ENCODE data around the gene NABP1.
"Not testable (repeated sequence)": the region's sequence is repeated elsewhere in the genome, so short reads cannot be mapped to it uniquely, and the experiment has no call there.

Gene NABP1, protein sequence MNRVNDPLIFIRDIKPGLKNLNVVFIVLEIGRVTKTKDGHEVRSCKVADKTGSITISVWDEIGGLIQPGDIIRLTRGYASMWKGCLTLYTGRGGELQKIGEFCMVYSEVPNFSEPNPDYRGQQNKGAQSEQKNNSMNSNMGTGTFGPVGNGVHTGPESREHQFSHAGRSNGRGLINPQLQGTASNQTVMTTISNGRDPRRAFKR

DNA sequence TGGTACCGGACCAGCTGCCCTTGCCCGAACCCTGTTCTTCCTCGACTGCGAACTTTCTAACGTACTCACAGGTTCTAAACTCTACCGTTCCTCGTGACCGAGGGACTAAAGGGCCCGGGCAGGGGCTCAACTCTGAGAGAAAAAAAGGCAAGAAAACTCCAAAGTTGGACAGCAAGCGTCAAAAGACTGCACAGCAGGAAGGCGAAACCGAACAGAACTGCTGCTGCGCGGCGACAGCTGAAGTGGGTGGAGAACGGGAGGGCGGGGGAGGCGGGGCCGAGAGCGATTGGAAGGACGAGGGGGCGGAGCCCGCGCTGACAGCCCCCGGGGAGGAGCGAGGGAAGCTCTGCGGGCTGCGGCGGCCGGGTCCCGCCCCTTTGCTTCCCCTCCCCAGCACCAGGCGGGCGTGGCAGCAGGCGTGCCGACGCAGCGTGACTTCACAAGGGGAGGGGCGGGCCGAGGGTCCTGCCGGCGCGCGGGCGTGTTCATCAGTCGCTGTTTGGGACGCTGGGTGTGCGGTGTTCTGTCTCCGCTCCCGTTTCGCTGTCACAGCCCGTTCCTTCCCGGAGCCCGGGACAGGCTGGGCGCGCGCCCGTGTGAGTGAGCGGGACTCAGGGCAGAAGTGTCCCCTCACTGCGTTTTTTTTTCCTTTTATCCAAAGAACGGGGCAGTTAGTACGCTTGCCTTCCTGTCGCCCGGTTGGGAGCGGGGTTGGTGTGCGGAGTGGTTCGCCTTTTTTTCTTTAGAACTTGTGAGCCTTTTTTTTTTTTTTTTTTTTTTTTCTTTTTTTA lies at the start of gene NABP1:
NABP1 (plus strand) TSS at position 491 of the 791 bp plus-strand sequence. CDS start 479 bp downstream, outside the sequence.
- peak; percentile 99 for DNase-seq

DNA sequence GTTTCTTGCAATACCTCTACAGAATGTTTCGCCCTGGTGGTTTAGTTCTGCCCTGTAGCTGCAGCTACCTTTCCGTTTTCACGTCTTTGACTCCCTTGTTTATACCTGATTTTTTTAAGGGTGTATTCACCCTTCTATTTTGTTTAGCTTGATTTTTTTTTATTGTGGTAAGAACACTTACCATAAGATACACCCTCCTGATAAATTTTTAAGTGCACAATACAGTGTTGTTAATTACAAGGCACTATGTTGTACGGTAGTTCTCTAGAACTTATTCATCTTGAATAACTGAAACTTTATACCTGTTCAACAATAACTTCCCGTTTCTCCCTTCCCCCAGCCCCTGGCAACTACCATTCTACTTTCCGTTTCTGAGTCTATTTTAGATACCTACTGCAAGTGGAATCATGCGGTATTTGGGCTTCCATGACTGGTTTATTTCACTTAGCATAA lies 48.9 kb upstream of the NABP1 start:
- no peak for DNase-seq

DNA sequence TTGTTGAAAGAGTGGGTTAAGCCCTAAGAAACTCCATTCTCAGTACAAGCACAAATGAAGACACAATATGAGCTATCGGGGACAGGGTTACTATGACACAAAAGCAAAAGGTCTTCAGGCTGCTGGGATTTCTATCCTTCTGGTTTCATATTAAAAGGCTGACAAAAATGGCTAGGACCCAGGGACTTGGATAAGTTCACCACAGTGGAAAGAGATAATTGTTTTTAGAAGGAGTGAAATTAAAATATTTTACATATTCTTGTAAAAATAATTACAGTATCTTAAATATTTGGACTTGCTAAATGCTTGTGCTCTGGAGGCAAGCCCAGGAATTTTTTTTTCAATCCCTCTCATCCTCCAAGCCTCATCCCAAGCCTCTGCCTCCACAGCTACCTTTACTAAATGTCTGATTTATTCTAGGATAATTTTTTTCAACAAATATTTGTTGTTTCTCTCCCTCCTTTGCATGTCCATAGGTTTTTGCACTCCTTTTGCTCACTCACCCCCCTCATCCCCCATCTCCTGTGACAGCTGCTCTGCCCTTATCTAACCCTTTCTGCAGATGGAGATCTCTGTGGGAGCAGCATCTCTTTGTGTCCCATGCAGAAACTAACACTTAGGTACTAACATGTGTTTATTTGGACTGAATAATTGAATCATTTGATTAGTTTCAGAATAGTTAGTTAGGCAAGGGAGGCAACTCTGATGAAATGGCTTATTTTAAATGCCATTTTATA lies 47.8 kb upstream of the NABP1 start:
- no peak for DNase-seq

DNA sequence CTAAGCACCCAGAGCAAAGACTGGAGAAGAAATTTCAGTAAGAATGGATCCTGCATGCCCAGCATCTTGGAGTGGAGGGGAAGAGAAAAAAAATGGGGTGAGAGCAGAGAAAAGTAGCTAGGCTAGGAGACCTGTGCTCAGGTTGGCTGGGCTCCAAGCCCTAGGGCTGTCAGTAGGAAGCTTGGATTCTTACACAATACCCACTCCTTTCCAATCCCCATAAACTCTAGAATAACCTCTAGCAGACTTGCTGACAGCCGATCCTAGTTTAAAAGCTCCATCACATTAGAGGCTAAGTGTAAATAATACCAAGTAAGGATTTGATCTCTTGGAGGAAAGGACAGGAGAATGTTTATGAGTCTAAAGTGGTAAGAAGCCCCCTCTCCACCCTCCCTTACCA lies 46.2 kb upstream of the NABP1 start:
- DNase-seq, result no peak

- DNase-seq, result no peak
Measured at GRCh38 chr2:191632426-191632825, 45.5 kb upstream of the NABP1 start.

DNA sequence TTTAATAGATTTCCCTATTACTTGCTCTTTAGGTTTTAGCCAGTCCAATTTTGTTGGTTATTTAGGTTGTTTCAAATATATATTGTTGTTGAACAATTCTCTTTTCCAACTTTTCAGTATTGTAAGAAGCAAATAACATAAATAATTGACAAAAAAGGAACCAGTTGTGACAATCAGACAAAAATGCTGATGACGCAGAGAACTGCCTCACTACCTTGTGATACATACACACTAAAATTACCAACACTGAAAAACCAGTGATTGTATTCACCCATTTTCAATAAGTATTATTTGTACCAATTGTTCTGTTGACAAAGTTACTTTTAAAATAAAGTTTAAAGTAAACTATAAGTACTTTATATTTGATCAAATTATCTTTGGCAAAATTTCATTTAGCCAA lies 43.1 kb upstream of the NABP1 start:
- DNase-seq, result no peak

DNA sequence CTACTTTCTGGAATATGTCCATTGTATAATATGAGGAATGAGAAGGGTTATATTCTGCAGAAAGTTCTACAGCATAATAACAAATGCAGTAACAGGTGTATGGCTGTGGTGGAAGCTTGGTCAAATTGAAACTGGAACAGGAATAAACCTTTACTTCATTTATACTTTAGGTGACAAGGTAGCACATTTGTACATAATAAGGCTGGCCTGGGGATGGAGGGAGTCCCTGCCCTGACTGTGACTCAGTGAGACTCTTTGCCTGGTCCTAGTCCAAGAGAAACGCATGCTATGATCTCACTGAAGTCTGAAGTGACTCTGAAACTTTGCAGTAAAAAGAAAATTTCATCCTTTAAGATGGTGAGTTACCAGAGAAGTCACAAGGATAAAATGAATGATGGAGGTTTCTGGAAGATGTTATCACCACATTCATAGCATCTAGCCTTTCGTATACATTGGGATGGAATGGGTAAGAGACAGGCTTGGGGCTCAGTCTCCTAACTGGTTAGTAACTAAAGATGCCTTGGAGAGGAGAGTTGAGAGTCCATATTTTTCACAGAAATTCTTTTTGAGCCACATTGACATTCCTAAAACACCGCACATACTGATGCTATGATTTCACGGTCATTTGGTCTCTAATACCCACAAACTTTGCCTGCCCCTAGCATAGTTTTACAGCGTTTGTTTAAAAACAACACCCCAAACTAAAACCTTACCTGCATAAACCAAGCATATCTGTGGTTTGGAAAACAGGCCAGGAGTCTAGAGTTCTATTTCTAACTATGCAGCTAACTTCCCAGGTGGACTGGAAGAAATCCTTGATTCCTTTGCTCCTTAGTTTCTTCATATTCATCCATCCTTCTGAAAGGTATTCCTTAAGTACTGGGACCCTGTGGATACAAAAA lies 42.4 kb upstream of the NABP1 start:
- peak; percentile 47 for DNase-seq

DNA sequence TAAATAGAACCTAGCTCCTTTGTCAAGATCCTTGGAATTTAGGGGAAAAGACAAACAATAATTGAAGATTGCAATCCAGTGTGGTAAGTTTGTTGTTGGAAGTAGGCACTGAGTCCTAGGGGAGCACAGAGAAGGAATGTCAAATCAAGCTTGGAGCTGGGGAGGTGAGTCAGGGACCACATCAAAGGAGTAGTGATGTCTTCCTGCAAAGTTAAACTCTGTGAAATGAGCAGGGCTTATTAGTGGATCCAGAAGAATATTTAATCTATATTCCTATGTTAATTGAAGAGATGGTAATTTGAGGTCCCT lies 41.7 kb upstream of the NABP1 start:
- no peak for DNase-seq

GRCh38 chr2:191636586-191636985 lies 41.4 kb upstream of the NABP1 start:
- no peak for DNase-seq

DNA sequence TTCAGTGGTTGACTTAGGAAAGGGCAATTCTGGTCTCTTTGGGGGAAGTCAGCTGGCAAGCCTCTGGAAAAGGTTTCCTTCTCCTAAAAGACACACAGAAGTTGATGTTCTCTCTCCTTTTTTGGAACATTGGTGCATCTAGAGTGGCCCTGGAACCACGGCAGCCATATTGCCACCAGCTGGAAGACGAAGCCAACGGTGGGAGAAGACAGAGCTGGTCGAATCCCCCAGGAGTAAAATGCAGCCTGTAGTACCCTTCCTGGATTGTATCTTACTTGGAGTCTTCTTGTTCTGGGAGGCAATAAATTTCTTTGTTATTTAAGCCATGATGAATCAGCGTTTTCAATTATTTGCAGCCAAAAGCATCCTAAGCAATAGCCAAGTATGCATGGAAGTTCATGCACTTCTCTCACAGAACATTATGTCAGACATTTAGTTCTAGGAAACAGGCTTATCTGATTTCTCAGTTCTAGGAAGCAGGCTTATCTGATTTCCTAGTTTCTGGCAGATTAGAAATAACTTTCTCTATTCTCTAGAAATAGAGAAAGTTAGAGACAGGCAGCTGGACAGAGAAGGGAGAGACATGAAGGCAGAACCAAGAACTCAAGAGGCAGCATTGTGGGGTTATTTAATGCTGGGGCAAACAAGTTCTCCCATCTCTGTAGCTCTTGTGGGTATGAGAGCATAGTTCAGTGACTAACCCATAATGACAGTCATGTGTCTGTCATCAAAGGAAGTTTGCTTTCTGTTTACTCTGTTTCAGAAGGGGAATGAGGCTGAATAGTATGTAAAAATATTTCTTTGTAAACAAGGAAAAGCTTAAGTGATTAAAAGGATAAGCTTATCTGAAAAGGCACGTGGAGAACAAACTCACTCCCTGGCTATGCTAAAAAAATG lies 40.5 kb upstream of the NABP1 start:
- no peak for DNase-seq

GRCh38 chr2:191638079-191638801 lies 39.7 kb upstream of the NABP1 start:
- peak; percentile 12 for DNase-seq

- no peak for DNase-seq
Measured at GRCh38 chr2:191638802-191639172, 39.1 kb upstream of the NABP1 start.

DNA sequence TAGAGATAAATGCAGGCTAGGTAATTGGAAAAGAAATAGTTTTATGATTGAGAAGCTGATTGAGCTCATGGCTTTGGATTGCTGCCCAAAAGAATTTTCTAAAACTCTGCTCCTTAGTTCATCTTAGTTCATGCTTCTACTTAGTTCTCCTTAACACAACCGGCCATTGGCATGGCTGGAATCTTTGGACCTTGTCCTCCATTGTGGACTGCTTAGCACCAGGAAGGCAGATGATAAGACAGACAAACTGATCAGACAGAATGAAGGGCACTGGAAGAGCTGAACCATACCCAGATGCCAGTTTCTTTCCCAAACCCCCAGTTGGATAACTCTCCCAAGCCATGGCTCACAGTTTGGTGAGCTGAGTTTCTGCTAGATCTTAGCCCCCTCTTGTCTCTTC lies 36.3 kb upstream of the NABP1 start:
- no peak for DNase-seq

DNA sequence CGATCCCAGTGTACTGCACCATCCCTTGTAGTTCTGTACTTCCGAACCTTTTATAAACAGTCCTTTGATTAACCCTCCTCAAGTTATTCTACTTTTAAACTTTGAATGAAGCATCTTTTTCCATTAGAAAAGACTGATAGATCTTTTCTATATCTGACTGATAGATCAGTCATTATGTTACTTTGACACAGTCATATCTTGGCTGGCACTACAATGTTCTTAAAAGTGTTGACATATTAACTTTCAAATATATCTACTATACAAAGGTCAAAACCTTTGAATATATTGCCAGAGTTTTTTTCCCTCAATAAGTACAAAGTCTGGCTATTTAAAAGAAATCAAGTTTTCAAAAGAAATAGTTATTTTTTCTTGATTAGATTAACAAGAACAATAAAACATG lies 35.4 kb upstream of the NABP1 start:
- no peak for DNase-seq

GRCh38 chr2:191643429-191643828 lies 34.5 kb upstream of the NABP1 start:
- DNase-seq, result no peak

DNA sequence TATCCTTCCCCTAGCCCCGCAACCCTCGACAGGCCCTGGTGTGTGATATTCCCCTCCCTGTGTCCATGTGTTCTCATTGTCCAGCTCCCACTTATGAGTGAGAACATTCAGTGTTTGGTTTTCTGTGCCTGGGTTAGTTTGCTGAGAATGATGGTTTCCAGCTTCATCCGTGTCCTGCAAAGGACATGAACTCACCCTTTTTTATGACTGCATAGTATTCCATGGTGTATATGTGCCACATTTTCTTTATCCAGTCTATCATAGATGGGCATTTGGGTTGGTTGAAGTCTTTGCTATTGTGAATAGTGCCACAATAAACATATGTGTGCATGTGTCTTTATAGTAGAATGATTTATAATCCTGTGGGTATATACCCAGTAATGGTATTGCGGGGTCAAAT lies 33.3 kb upstream of the NABP1 start:
- DNase-seq, result not testable (repeated sequence)

GRCh38 chr2:191645032-191645431 lies 32.9 kb upstream of the NABP1 start:
- DNase-seq, result no peak

DNA sequence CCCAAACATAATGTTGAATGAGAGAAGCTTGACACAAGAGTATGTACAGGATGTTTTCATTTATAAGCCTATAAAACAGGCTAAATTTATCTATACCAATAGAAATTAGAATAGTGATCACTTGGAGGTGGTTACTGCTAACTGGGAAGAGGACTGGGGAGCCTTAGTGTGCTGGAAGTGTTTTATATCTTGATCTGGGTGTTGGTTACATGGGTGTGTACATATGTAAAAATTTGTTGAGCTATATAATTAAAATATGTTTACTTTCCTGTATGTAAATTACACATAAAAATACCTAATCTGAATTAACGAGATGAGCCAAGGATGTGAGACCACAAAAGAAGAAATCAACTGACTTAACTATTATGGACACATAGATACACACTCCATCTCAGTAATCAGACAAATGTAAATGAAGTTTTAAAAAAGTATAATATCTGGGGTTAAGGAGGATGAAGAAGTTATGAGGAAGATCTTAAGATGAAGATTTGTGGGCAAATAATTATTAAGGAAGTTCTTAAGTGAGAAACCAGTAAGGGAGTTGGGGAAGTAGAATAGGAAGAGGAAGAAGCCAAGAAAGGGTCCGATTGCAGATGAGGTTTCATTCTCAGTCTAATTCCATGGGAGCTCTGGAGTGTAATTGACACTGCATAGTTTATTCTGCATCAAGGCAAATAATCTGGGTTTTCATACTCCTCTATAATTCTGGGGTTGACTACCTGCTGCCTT lies 32.3 kb upstream of the NABP1 start:
- no peak for DNase-seq

DNA sequence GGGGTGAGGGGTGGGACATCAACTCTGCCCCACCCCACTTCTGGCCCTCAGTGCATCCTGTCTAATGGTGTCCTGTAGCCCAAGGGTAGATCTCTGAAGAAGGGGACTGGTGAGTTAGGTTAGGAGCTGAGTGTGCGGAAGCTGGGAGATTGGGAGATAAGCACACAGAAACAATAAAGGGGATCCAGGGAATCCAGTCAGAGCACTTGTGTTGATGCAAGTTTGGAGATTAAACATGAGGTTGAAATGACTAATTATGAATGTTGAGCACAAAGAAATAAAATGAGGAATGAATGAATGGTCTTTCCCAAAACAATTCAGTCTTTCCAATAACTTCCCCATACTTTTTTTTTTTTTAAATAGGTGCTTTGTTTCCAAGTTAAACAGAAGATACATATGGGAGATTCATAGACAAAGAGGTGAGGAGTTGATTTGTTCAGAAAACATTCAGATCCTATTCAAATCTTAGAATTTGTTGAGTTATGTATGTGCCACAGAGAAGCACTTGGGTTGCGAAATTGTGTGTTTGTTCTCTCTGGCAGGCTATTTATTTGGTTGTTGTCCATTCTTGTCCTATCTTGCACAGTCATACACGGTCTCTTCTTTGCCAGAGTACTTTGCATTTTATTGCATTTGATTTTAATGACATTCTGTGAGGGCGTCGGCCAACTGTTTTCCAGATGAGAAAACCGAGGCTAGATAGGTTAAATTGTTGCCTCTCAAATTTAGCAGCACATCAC lies 31.6 kb upstream of the NABP1 start:
- DNase-seq, result no peak

GRCh38 chr2:191649519-191649918 lies 28.4 kb upstream of the NABP1 start:
- DNase-seq, result no peak

Measured in stimulated activated CD4-positive, alpha-beta T cell treated with anti-CD3 and anti-CD28 coated beads, Interleukin-1b, Interleukin-23, amount 100 ng/mL, for 48 hours (primary cell).